HG02610 (cell line): ENCODE results near the gene KRT16.
"Not testable (repeated sequence)": the region's sequence is repeated elsewhere in the genome, so short reads cannot be mapped to it uniquely, and the experiment has no call there.

ENCODE experiments used
- ATAC-seq: cut with Tn5 transposase; IDR thresholded peaks from one replicate; pipeline ENCODE4 v1.9.1; 2021; ENCODE audit warnings: mild to moderate bottlenecking, moderate library complexity; ENCODE audit not compliant: unreplicated experiment

The KRT16 gene

DNA sequence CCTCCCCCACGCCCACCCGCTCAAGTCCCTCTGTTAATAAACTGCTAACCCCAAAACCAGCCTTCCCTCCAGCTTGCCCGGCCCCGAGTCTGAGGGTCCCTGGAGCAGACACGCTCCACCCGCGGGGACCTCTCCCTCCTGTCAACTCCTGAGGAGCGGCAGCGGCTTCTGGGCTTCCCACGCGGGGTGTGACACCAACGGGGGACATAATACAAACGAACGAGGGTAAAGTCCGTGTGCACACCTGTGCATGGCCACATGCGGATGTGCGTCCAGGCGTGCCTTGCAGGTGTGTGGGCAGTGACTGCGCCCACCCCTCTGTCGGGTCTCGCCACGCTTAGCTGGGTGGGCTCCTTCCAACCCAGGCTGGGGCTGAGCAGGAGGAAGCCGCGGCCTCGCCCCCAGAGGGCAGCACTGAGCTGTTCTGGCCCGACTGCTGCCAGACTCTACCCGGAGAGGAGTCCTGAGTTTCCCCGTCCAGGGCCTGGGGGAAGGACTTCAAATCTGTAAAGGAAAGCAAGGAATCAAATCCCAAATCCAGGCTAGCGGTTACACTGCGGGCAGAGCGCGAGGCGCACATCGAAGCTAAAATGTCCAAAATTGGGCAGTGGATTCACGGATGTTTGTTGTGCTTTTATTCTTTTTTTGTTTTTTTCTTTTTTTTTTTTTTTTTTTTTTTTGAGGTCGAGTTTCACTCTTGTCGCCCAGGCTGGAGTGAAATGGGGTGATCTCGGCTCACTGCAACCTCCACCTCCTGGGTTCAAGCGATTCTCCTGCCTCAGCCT is 36.0 kb upstream of the KRT16 start:
- ATAC-seq, result peak; percentile 69

DNA sequence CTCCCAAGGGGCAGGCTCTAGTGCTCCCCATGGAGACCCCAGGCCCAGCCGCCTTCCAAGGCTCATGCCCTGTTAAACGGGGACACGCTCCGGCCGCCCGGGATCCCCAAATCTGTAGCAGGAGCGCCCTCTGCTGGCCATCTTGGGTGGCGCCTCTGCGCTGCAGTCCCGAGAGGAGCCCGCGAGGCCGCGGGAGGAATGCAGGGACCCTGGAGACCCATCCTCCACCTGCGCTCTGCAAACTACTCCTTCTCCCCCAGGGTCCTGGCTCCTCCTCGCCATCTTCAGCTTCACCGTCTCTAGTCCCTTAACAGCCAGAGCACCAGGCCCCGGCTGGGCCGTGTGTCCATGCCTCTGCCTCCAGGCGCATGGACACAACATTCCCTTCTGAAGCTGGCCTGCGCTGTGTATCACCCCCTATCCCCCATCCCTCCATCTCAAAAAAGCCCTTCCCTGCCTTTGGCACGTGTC is 35.4 kb upstream of the KRT16 start:
- no peak for ATAC-seq

DNA sequence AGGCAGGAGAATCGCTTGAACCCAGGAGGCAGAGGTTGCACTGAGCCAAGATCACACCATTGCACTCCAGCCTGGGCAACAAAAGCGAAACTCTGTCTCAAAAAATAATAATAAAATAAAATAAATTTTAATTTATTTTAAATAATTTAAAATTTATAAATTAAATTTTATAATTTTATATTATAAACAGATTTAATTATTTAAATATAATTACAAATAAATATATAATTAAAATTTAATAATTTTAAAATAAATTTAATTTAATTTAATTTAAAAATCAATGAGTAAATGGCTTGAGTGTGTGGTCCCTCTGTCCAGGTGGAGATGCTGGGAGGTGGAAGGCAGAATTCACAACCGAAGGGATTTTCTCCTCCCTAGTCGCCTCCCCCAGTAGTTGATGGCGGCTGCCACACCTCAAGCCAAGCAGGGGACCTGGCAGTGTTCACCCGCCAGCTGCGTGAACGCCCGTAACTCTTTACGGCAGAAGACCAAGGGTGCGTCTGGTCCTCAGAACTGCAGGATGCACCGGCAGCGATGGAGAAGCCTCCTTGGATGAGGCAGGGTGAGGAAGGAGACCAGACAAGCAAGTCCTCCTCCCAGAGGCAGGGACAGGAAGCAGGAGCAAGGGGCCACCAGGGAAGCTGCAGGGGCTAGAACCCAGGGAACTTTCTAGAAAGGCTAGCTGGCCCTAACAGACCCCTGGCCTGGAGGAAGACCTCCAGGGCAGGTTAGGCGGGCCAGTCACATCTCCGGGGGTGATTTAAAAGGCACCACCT is 34.7 kb upstream of the KRT16 start:
- no peak for ATAC-seq

GRCh38 chr17:41642252-41643156 is 29.9 kb upstream of the KRT16 start:
- ATAC-seq, result no peak

- not testable (repeated sequence) for ATAC-seq
Measured at GRCh38 chr17:41640596-41640995, 28.0 kb upstream of the KRT16 start.

DNA sequence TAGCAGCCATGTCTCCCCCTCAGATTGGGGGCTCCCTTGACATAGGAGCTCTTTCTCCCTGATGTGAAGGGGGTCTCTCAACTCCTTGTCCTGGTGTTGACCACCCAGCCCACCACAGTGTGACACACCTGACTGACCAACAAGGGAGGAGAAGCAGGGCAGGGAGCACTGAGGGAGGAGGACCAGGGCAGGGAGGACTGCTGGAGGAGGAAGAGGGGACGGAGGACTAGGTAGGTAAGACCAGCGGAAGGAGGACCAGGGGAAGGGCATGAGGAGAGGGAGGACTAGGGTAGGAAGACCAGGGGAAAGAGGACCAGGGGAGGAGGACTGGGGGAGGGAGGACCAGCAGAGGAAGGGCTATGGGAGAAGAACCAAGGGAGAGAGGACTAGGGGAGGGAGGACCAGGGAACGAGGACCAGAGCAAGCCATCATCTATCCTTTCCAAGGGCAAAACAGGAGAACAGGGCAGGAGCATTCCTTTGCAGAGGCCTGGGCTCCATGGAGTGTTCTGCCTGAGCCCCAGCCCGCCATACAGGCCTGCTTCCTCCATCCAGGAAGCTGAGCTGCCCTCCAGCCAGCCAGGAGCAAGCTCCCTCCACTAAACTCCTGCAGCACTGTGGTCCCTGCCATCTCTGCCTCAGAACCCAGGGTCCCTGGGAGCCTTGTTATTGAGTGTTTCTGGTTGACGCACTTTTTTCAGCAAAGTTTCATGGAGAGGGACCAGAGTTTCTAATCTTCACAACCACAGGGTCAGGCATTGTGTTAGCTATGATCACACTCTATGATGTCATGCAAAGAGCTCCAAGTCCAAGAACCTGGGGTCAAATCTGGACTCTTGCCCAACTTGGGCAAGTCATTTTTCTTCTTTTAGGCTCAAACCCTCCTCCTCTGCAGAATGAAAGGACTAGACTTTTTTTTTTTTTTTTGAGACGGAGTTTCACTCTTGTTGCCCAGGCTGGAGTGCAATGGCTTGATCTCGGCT is 27.2 kb upstream of the KRT16 start:
- no peak for ATAC-seq

DNA sequence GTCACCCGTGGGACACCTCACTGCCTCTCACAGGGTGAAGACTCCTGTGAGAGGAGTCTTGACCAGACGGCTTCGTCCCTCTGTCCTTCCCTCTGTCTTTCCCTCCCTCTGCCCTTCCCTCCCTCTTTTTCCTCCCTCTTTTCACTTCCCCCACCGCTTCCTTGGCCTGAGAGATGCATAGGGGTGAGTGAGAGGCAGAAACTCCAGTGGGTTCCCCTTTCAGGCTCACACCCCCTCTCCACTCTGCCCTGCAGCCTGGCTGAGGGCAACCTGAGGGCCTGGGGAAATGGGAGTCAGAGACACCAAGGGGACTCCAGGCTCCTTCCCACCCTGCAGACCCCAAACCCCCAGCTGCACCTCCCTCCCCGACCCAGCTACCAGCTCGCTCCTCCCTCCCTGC is 26.4 kb upstream of the KRT16 start:
- ATAC-seq, result no peak

DNA sequence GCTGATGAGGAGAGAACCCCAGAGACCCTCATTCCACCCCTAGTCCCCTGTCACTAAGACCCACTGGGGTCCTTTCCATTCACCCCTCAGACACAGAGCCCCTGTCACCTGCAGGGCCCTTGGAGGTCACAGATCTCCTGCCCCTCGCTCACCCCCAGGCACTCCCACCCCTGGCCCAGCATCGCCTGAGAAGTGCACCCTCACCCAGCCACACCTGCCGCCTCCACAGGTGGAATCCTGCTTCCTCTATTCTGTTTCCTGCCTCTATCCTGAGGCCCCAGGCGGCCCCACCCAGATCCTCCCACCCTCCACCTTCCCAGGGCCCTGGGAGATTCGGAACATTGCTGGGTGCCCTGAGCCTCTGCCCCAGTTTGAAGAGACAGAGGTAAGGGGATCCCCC is 25.6 kb upstream of the KRT16 start:
- ATAC-seq, result no peak

DNA sequence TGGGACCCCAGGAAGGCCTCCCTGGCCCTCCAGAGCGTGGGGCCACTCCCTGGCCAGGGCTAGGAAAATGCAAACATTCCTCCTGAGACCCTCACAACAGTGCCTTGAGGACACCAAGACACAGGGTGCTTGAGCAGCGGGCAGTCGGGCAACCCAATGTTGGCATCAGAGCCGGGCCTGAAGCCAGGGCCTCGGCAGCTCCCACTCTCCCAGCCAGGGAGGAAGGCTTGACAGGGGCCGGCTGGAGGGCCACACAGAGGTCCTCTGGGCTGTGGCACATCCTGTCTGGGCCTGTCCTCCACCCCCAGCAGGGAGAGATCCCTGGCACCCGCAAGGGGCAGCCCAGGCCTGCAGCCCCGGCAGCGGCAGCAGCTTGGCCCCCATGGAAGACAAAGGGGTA is 24.1 kb upstream of the KRT16 start:
- ATAC-seq, result no peak

GRCh38 chr17:41635121-41636097 is 22.8 kb upstream of the KRT16 start:
- no peak for ATAC-seq

GRCh38 chr17:41634639-41635038 is 22.1 kb upstream of the KRT16 start:
- no peak for ATAC-seq

- no peak for ATAC-seq
Measured at GRCh38 chr17:41633556-41634199, 21.1 kb upstream of the KRT16 start.

DNA sequence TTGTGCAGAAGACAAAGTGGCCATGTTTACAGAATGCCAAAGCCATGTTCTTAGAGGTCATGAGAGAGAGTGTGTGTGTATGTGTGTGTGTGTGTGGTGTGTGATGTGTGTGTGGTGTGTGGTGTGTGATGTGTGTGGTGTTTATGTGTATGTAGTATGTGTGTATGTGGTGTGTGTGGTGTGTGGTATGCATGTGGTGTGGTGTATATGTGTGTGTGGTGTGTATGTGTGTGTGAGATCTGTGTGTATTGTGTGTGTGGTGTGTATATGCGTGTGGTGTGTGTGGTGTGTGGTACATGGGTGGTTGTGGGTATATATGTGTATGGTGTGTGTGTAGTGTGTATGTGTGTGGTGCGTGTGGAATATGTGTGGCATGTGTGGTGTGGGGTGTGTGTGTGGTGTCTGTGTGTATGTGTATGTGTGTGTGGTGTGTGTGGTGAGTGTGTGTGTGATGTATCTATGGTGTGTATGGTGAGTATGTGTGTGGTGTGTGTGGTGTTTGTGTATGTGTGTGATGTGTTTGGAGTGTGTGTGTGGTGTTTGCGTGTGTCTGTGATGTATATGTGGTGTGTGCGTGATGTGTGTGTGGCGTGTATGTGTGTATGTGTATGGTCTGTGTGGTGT is 20.0 kb upstream of the KRT16 start:
- ATAC-seq, result no peak

- no peak for ATAC-seq
Measured at GRCh38 chr17:41631898-41632285, 19.3 kb upstream of the KRT16 start.

DNA sequence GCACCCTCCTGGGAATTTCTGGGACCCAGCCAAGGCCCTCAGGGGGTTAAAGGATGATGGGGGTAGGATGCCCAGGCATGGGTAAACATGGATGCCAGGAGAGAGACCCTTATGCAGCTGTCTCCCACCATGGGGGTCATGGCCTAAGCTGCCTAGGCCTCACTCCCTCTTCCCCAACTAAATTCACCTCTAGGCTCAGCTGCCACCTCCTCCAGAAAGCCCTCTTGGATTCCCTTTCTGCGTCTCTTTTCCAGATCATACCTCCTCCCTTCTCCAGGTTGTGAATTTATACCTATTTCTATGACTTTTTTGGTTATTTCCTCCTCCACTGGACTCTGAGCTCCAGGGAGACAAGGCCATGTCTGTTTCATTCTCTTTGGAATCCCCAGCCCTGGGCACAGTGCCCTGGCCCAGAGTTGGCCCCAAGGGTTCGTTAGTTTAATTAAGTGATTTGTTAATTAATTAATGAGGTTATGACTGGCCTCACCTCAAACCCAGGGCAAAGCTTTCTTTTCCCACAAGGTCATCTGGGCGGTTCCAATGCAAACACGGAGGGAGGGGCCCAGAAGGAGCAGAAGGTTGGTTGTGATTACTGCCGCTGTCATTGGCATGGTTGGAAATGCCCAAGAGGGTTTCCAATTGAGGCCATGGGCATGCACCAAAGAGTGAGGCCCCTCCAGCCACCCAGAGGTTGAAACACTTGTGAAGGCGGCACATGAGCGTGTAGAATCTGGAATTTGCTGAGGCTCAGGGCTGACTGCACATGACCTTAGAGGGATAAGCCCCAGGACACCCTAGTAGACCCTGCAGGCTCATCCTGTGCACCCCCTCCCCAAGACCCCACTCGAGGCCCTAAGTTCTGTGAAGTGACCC is 18.7 kb upstream of the KRT16 start:
- no peak for ATAC-seq

DNA sequence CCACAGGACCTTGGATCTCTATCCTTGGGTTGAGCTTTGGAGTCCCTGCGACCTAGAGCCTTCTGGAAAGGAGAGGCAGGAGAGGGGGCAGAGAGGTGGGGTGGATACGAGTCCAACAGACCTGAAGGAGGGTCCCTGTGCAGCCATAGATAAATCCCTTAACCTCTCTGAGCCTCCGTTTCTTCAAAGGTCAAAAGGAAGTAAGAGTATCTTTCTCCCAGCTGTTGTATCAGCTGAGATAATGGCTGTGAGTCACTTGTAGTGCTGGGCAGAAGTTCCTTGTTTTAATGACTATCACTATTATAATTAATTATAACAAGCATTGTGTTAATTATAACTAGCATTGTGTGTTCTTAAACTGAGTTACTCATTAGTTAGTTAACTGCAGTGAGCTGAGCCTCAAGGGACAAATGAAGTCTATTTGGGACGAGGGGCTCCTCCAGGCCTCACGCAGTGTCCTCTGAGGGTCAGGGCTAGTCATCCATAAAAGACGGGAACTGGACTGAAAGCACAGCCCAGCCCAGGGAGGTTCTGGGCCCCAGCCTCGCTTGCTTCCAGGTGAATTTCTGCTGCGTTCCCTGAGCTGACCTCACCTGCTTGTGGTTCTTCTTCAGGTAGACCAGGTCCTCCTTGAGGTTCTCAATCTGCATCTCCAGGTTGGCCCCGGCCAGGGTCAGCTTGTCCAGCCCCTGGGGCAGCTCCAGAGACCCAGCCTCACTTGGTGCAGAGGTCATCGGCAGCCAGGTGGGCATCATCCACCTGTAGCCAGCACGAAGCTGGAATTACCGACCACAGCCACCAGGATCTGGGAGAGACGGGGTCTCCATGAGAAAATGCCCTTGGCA is 17.5 kb upstream of the KRT16 start:
- ATAC-seq, result no peak
